HG03095 (cell line): ENCODE data around the gene ACP2.

Experiments used
- ATAC-seq: cut with Tn5 transposase; IDR thresholded peaks from one replicate; pipeline ENCODE4 v1.9.1; 2021; ENCODE audit warnings: moderate library complexity; ENCODE audit not compliant: unreplicated experiment

Gene ACP2

GRCh38 chr11:47269002-47269828 lies 20.6 kb upstream of the ACP2 start:
- ATAC-seq, result peak; percentile 42

GRCh38 chr11:47268448-47269001 lies 19.9 kb upstream of the ACP2 start:
- ATAC-seq, result no peak

- no peak for ATAC-seq
These were observed 19.3 kb upstream of the ACP2 start for GRCh38 chr11:47267876-47268275.

GRCh38 chr11:47264521-47264920 lies 15.9 kb upstream of the ACP2 start:
- ATAC-seq, result no peak

- no peak for ATAC-seq
These were observed 15.5 kb upstream of the ACP2 start for GRCh38 chr11:47264119-47264518.

- ATAC-seq, result no peak
These were observed 12.7 kb upstream of the ACP2 start for GRCh38 chr11:47261291-47261800.

- ATAC-seq, result no peak
These were observed 11.8 kb upstream of the ACP2 start for GRCh38 chr11:47260366-47260765.

GRCh38 chr11:47259232-47259977 lies 10.8 kb upstream of the ACP2 start:
- no peak for ATAC-seq

GRCh38 chr11:47258317-47258902 lies 9.8 kb upstream of the ACP2 start:
- ATAC-seq, result no peak

- no peak for ATAC-seq
These were observed 9.1 kb upstream of the ACP2 start, which contains the start of gene NR1H3 for GRCh38 chr11:47257517-47258316. NR1H3 (plus strand) TSS chr11:47257996; CDS start chr11:47259217, 1,221 bp downstream.

GRCh38 chr11:47257177-47257516 lies 8.5 kb upstream of the ACP2 start:
- ATAC-seq, result no peak

- no peak for ATAC-seq
These were observed 7.8 kb upstream of the ACP2 start for GRCh38 chr11:47256374-47256773.

GRCh38 chr11:47254386-47254785 lies 5.8 kb upstream of the ACP2 start:
- no peak for ATAC-seq

- ATAC-seq, result no peak
These were observed 5.0 kb upstream of the ACP2 start for GRCh38 chr11:47253660-47254059.

GRCh38 chr11:47251751-47252150 lies 3.1 kb upstream of the ACP2 start:
- no peak for ATAC-seq

- ATAC-seq, result no peak
These were observed 733 bp upstream of the ACP2 start for GRCh38 chr11:47249378-47249715.

- ATAC-seq, result peak; percentile 22
These were observed 330 bp downstream of the ACP2 start for GRCh38 chr11:47248304-47248663.

- ATAC-seq, result no peak
These were observed 1.1 kb downstream of the ACP2 start for GRCh38 chr11:47247502-47247901.

GRCh38 chr11:47245611-47246357 lies 2.8 kb downstream of the ACP2 start:
- ATAC-seq, result no peak
